SKM-1 (cell line): ENCODE results near the gene FAM216B.
"Not testable (repeated sequence)": the region's sequence is repeated elsewhere in the genome, so short reads cannot be mapped to it uniquely, and the experiment has no call there.

Experiments used
- DNase-seq: peaks from one replicate; lab custom pipeline; 2025; ENCODE audit not compliant: unreplicated experiment; lab: John Stamatoyannopoulos, UW

The FAM216B gene

DNA sequence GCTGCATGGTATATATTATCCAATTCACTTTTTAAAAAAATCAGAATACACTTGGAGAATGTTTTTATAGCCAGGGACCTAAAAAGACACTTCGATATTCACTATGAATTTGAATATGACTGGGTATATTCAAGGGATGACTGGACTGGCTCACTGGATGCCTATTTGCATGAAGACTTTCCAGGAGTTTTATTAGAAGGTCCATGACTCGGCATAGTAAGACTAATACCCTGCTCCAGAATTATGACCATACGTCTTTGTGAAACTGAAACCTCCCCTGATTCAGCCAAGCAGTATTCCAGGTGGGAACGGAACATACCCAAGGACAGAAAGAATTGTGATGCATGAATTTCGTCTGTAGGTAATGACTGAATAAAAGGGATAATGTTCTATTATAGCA, 3.9 kb upstream of the FAM216B start:
- DNase-seq: no peak

DNA sequence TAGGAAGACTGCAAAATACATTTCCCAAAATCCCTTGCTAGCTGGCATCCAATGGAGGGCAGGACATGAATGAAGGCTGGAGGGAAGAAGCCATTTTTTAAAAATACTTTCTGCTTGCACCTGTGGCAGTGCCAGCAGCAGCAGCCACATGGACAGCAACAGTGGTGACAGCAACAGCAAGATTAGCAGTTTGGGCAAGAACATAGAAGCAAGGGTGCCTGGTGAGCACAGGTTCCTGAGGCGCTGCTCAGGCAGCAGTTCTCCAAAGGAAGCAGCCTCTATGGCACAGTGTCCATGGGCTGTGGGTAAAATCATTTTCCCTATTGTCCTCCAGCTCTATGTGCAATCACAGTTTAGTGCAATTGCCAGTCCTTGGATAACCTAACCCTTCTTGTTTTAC, 1.3 kb upstream of the FAM216B start:
- DNase-seq: no peak

DNA sequence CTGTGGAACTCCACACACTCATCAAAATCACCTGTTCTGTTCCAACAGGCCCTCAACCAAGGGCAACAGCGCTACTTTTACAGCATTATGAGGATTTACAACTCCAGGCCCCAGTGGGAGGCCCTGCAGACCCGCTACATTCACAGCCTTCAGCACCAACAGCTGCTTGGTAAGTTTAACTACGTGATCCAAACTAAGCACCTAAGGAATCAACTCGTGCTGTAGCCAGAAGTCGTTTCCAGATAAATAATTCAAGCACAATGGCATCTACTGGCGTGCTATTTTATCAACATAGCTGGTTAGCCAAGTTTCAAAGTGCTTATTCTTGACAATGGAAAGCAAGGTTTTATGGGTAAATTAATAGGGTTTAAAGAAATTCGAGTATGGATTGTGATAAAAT, 5.3 kb downstream of the FAM216B start:
- no peak for DNase-seq

DNA sequence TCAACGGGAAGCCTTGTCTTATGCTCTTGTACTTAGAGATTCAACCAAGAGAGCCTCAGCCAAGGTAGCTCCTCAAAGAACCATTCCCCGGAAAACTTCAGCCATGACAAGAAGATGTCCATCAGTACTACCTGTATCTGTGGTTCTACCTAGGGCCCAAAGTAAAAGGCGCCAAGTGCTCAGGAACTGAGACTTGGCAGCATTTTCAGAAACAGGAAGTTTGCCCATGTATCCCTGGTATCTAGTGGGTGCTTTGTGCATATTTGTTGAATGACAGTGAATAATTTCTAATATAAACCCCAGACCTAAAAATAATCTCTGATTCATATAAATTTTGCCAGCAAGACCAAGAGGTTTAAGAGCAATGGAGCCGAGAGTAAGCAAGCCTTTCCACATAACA, 7.2 kb downstream of the FAM216B start:
- DNase-seq: no peak

DNA sequence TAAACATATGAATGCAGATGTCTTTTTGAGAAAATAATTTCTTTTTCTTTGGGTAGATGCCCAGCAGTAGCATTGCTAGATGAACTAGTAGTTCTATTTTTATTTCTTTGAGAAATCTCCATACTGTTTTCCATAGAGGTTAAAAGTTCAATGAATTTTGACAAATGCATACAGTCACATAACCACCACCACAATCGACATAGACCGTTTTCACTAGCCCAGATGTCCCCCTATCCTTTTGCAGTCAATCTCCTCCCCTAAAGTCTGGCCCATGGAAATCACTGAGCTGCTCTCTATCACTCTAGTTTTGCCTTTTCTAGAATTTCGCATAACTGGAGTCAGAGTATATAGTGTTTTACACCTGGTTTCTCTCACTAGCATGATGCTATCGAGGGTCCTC, 10.8 kb downstream of the FAM216B start:
- no peak for DNase-seq

DNA sequence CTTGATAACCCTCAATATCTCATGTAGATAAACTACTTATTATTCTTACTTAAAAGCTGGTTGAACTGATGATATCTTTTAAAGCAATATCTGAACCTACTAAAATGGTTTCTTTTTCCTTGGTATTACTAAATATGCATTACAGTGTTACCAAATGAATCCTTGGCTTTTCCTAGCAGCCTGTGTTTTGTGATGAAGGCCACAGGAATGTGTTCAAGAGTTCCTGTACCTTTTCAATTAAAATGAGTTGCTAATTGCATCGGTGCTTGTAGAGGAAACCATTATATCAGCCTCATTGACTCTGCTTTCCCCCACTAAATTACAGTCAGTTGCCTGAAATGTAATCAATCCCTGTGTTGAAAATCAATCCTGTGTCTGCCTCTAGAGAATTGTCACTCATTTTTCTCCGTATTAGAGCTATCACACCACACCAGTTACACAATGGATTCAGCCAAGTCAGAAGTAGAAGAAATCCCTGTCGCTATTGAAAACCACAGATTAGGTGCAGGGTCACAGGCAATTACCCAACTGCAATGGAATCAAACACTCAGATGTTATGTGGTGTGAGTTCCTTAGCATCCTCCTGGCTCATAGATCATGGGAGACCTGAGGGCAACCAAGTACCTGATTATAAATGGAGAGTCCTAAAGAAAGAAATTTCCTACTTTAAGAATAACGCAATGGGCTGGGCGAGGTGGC, 13.3 kb downstream of the FAM216B start:
- no peak for DNase-seq

DNA sequence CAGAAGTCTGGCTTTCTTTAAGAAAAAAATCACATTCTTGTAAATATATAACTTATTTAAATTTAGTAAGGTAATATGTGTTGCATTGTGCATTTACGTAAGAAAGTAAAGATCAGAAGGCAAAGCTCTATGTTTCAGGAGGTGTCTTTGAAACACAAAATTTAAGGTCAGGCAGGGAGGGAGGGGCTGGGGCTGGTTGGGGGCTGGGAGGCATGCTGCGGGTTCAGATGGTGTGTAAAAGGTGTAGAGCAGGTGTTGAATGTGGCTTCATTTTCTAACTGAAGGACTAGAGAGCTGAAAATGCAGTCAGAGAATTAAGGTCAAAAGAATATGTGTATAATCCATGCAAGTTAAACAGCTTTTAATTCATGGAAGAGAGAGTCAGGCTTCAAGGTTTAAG, 14.3 kb downstream of the FAM216B start:
- no peak for DNase-seq

DNA sequence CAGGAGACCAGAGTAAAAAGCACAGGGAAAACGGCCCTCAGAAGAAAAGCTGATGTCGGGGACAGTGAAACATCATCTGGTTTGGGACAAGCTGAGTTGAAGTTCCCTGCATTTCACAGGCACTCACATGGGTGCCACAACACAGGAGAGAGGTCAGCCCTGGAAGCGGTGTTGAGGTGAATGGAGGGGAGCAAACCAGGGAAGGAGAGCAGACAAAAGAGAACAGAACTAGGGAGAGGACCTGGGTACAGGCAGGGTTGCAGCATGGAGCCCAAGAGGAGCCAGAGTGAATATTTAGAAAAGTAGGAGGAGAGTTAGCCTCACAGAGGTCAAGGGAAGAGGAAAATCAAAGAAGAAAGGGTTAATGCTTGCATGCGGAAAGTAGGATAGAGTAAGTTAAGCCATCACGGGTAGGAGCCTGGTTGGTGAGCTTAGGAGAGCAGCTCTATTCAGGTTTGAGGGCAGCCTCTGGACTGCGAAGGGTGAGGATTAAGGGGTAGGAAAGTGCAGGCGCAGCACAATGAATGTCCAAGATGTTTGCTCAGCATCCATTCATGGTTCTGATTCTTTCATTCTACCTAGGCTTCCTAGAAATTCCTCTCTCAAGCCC, 15.5 kb downstream of the FAM216B start:
- no peak for DNase-seq

DNA sequence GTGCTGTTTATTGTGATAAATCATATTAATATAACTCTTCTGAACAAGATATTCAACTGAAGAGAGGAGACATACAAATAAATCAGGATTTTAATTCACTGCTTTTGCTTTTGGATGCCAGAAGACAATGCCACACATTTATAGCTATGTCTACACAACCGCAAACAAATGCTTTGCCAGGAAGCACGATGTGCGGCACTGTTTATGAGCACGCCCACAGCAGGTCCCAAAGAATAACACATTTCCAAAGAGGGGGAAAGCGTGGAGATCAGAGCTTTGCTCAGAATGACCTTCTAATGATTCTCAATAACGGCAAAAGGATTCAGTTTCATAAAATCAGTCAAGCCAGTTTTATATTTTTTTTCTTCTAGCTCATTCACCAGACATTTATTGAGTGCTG, 16.7 kb downstream of the FAM216B start:
- no peak for DNase-seq

DNA sequence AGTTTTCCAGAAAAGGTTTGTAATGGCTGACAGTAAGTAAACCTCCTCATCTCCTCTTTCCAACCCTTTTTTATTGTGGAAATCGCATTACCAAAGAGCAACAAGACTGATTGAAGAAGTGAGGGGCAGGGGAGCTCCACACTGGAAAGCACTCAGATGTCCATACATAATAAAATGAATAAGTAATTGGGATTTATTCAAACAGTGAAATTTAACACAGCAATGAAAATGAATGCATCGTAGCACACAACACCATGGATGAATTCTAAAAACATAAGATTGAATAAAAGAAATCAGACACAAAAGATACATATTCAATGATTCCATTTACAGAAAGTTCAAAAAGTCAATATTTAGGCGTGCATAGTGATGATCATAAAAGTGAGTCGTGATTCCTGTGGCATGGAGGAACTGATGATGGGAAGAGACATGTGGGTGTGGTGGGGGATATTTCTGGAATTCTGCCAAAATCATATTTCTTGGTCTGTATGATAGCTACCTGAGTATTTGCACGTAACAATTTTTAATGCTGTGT, 18.8 kb downstream of the FAM216B start:
- no peak for DNase-seq

DNA sequence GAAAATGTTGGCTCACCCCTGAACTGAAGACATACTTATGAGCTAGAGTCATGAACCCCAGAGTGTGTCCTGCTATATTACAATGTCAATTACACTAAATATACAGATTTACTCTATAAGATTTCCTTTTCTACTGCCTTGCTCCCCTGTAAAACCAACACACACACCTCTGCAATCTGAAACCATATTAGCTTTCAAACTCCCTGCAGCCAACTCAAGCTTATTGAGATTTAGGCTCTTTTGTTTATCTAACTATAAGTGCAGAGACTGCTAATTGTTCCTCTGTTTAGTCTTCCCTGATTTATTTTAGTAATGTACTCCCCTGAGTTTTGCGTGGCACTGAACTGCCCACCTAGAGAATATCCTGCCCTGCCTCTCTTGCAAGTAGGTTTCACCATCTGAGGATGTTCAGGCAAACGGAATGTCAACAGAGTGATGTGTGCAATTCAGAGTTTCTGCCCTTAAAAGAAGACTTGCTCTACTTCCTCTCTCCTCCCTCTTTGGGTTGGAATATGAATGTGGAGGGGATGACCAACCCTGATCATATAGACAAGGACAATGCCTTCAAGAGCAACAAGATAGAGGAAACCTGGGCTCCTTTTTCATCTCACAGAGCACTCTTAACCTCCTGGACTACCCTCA, 22.3 kb downstream of the FAM216B start:
- DNase-seq: no peak

DNA sequence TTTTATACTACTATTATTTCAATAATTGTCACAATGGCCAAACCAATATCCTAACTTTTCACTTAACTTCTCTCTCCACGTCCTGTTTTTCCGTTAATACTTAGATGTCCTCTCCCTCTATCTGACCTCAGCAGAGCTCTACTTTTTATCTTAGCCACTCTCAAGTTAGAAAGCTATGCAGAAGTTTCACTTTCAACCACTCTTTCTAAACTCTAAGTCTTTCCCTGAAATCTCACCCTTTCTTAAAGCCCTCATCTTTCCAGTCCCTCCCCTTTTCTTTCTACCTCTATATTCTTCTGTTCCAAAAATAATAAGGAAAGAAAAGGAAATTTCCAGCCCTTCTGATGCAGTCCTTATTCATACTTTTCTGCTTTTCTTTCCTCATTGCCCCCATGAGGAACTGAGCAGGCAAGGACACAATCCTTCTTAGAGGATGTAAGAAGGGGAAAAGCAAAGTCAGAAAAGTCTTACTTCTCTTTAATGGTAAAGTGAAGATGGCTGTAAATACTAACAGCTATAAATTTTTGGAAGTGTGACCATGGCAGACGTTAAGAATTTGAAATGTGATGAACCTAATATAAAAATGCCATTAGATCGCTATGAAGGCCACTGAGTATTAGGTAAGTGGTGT, 23.0 kb downstream of the FAM216B start:
- no peak for DNase-seq

DNA sequence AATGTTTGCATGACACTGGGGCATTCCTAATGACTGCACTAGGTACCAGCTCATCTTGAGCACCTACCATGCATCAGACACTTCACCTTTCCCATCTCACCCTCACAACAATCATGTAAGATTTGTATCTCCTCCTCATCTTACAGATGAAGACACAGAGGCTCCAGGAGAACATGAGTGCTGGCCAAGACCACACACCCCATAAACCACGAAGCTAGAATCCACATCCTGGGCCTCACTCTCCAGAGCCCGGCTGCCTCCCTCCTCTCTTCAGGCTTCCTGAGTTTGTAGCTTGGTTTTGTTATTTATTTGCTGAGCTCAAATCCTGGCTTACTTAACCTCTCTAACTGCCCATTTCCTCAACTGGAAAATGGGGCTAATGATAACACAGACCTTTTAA, 25.9 kb downstream of the FAM216B start:
- DNase-seq: no peak

DNA sequence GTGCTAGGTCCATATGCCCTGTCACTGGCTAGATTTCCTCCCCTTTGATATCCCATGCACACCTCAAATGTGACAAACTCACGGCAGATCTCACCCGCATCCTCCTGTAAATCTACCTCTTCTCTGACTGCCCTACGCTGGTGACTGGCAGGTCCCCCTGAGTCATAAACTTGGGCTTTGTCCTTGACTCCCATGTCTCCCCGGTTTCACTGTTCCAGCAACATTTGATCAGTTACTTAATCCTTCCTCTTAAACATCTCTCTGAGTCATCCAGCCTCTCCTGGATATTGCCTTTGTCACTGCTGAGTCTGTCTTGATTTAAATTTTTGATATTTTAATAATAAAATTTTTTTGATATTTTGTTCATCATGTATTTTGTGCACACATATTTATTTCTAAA, 26.5 kb downstream of the FAM216B start:
- no peak for DNase-seq

DNA sequence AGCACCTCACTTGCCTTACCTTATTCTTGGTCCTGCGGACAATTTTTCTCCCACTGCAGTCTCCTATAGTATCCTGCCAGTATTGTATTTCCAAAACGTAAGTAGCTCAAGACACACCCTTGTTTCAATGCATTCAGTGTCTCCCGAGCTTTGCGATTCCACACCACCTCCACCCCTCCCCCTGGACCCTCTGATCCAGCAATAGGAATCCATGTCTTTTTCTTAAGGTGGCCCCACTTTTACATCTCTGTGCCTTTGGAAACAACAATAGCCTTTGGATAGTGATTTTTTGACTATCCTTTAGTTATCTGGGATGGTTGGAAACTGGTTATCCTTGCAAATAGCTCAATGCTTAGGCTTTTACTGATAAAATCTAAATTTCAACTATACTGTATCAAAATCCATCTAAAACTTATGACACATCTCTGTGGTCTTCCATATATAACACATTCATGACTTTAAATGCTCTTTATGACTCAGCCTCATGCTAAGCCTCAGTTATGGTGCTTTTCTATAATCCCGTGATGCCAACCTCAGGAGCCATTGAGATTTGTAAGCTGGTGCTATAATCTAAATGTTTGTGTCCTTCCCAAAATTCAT, 27.1 kb downstream of the FAM216B start:
- DNase-seq: no peak

DNA sequence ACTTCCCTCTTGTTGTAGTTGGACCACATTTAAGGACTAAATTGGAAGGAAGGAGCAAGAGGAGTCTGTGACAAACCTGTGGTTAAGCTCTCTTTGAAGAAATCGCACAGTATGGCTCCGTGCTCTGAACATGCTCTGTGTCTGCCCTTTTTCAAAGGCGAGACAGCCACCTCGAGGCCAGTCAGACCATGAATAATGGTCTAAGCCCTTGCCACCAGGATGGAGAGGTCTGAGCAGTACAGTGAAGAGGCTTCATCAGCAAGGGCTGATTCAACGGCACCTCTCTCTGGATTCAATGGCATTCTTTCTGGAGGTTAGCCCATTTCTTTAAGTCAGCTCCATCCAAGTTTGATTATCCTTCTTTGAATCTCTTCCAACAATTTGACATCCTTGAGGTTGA, 30.9 kb downstream of the FAM216B start:
- DNase-seq: no peak

DNA sequence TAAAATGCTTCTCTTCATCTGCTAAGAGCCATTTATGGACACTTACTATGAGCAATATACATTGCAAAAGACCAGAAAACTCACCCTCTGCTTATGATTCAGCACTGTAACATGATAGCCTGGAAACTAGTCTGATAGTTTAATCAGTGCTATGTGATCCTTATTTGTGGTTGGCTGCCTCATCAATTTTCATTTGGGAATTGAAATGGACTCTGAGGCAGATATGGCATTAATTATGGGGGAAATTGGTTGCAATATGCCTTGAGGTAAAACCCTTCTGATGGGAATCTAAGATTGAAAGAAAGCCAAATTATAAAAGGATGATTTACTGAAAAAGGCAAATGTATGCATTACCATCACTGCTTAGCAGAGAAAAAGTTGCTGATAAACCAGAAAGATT, 33.5 kb downstream of the FAM216B start:
- DNase-seq: no peak

DNA sequence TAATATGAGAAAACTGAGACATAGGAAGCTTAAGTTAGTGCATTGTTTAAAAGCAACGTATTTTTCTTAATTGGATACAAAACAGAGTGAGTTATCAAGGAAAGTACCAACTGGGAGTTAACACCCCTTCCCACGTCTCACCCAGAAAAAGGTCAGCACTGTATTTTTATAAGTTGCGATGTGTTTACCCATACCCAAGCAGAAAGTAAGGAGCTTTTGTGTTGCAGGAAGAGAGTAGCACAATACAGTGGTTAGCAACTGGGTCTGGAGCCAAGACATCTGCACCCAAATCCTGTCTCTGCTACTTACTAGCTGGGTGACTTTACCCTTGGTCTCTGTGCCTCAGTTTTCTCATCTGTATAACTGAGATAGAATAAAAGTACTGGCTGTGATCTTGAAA, 34.3 kb downstream of the FAM216B start:
- no peak for DNase-seq

DNA sequence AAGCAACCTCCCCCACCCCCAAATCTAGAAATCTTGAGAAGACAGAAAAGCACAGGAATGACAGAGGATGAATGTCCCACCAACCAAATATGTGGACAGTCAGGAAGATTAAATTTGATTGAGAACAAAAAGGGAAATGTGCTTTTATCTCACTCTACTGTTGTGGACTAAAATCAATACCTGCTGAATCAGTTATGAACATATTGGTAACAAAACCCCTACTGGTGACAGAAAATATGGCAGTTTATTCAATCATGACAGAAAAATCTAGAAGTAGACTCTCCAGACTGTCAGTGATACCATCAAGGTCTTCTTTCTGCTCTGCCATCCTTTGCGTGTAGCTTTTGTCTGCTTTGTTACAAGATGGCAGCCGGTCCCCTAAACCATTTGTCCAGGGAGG, 35.2 kb downstream of the FAM216B start:
- no peak for DNase-seq

DNA sequence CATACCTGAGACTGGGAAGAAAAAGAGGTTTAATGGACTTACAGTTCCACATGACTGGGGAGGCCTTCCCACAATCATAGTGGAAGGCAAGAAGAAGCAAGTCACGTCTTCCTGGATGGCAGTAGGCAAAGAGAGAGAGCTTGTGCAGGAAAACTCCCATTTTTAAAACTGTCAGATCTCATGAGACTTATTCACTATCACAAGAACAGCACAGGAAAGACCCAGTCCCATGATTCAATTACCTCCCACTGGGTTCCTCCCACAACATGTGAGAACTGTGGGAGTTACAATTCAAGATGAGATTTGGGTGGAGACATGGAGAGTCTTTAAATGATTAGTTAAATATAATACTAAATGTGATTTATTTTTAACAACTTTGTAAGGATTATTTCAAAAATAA, 38.3 kb downstream of the FAM216B start:
- not testable (repeated sequence) for DNase-seq

DNA sequence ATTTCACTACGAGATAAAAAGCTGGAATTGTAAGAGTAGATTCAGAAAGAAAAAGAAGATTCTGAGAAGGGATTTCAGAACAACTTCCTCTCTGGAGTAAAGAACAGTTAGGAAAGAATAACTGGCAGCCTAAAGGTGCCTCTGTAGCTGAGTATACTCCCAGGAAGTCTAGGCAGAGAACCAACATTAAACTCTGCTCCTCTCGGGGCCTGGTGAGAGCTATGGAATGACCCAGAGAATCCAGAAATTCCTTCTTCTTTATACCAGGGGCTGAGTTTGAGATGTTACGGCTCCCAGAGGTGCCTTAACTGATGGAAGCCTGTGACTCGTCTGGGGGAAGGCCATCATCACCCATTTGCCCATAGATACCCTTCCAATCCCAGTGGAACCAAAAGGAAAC, 39.1 kb downstream of the FAM216B start:
- DNase-seq: no peak

DNA sequence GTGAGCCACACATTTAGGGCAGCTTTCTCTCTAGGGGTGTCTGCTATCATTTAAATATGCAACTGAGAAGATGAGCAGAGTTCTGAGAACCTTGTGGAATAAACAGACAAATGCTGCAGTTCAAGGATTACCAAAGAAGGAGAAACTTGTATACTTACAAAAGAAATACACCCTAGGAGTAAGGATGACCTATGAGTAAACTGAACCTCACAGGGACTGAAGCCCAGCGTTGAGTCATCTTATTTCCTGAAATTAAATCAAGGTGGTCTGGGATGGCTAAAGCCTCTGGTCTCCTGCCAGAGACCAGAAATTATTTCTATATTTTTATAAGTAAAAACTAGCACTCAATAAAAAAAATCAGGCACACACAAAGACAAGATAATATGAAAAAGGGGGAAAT, 40.1 kb downstream of the FAM216B start:
- no peak for DNase-seq
